Keratinocyte (primary cell): ENCODE results near the gene IGFALS.

Source experiments
- EZH2 ChIP-seq: IDR thresholded peaks from one replicate; pipeline ENCODE4 v1.6.1; 2012; ENCODE audit warnings: inconsistent platforms, mild to moderate bottlenecking, low read length, moderate library complexity
- TF ChIP-seq, protein P1 (sequence below), 3 experiments: IDR thresholded peaks in 1 of 3; conservative IDR thresholded peaks in 1 of 3; optimal IDR thresholded peaks in 1 of 3; 2 replicates in 2 of 3; 3 replicates in 1 of 3; pipeline versions ENCODE3 to v1.5.1; 2011; ENCODE audit warnings: low read length in 3 of 3, mild to moderate bottlenecking in 3 of 3, moderate library complexity in 2 of 3, control low read depth in 1 of 3, inconsistent platforms in 1 of 3; ENCODE audit not compliant: insufficient read depth in 2 of 3; ENCODE audit errors: extremely low read depth in 1 of 3

DNA sequence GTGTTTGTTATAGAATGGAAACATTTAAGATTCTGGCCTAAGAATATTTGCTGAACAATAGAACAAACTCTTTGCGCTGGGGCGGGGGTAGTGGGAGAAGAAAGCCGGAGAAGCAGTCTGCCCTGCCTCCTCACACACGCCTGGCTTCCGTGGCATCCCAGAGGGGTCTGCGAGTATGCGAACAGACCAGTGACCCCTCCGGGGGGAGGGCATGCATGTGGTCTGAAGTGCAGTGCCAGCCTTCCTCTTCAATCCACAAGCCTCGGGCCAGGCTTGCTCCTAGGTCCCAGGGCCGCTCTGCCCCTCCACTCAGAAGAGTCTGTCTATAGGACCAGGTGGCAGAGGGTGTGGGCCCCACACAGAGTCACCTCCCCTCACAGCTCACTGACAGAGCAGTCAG lies 14.1 kb upstream of the IGFALS start:
- no peak for TF ChIP-seq EZH2
- TF ChIP-seq, protein P1, sequence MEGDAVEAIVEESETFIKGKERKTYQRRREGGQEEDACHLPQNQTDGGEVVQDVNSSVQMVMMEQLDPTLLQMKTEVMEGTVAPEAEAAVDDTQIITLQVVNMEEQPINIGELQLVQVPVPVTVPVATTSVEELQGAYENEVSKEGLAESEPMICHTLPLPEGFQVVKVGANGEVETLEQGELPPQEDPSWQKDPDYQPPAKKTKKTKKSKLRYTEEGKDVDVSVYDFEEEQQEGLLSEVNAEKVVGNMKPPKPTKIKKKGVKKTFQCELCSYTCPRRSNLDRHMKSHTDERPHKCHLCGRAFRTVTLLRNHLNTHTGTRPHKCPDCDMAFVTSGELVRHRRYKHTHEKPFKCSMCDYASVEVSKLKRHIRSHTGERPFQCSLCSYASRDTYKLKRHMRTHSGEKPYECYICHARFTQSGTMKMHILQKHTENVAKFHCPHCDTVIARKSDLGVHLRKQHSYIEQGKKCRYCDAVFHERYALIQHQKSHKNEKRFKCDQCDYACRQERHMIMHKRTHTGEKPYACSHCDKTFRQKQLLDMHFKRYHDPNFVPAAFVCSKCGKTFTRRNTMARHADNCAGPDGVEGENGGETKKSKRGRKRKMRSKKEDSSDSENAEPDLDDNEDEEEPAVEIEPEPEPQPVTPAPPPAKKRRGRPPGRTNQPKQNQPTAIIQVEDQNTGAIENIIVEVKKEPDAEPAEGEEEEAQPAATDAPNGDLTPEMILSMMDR (optimal IDR thresholded peaks at IDR 0.05 in 1 of 3, IDR thresholded peaks at IDR 0.05 in 1 of 3, conservative IDR thresholded peaks at IDR 0.05 in 1 of 3; ENCODE audit: extremely low read depth in 1 of 3, insufficient read depth in 2 of 3, low read length in 3 of 3): no peak
